HepG2 (cell line): ENCODE results near the gene ANKRD35. TPM values are rescaled to one million over a fixed set of nuclear protein-coding genes. Genes with fewer than 3 reads are reported as not detected.

Experiments used
- ARID3A ChIP-seq: IDR thresholded peaks from 2 replicates; pipeline ENCODE4 v1.6.1; 2012; ENCODE audit warnings: low read depth, low read length, improper control_type of control experiment
- E2F5 ChIP-seq: sonication (generic); formaldehyde crosslinking; conservative IDR thresholded peaks from 2 replicates; pipeline ENCODE4 v1.4.0; 2020; ENCODE audit warnings: missing genetic modification reagents
- FOSL2 ChIP-seq: sonication (generic); formaldehyde crosslinking; IDR thresholded peaks from 2 replicates; pipeline ENCODE4 v1.4.0; 2020; ENCODE audit warnings: missing genetic modification reagents
- MEF2D ChIP-seq: sonication (generic); formaldehyde crosslinking; IDR thresholded peaks from 2 replicates; pipeline ENCODE4 v1.5.1; 2020; ENCODE audit warnings: mild to moderate bottlenecking, missing genetic modification reagents
- MLLT10 ChIP-seq: sonication (generic); formaldehyde crosslinking; IDR thresholded peaks from 2 replicates; pipeline ENCODE4 v1.4.0; 2020; ENCODE audit warnings: missing genetic modification reagents
- THAP11 ChIP-seq: IDR thresholded peaks from 2 replicates; pipeline ENCODE4 v1.6.1; 2016; ENCODE audit warnings: missing biosample characterization, missing genetic modification reagents
- WIZ ChIP-seq: sonication (generic); formaldehyde crosslinking; IDR thresholded peaks from 2 replicates; pipeline ENCODE4 v1.5.1; 2020; ENCODE audit warnings: mild to moderate bottlenecking, missing genetic modification reagents
- ZBTB8A ChIP-seq: sonication (generic); formaldehyde crosslinking; IDR thresholded peaks from 2 replicates; pipeline ENCODE4 v1.4.0; 2020; ENCODE audit warnings: mild to moderate bottlenecking, low read depth, missing genetic modification reagents, borderline replicate concordance
- ZGPAT ChIP-seq: IDR thresholded peaks from 2 replicates; pipeline ENCODE4 v1.6.1; 2016; ENCODE audit warnings: mild to moderate bottlenecking
- ZNF121 ChIP-seq: sonication (generic); formaldehyde crosslinking; IDR thresholded peaks from 2 replicates; pipeline ENCODE4 v1.5.0; 2020; ENCODE audit warnings: mild to moderate bottlenecking, missing genetic modification reagents
- ZNF275 ChIP-seq: sonication (generic); formaldehyde crosslinking; IDR thresholded peaks from 2 replicates; pipeline ENCODE4 v1.8.0; 2022; ENCODE audit warnings: missing genetic modification reagents, mild to moderate bottlenecking, inconsistent platforms, borderline replicate concordance
- ZZZ3 ChIP-seq: sonication (generic); formaldehyde crosslinking; IDR thresholded peaks from 2 replicates; pipeline ENCODE4 v1.4.0; 2020; ENCODE audit warnings: missing genetic modification reagents, mild to moderate bottlenecking, borderline replicate concordance
- polyA plus RNA-seq, 8 experiments: library from polyadenylated mRNA; depleted of rRNA in 3 of 8; stranded (reverse) in 7 of 8; unstranded in 1 of 8; fragments of >200 nt; fragmentation: Illumina TruSeq in 4 of 8; extraction: Trizol in 4 of 8; gene quantifications; 2 replicates each; pipeline versions ENCODE4 v1.2.1 to v1.2.3, GENCODE V29; 2011 to 2016; ENCODE audit warnings: low read depth in 4 of 8, missing spikeins in 1 of 8, mixed read lengths in 1 of 8; ENCODE audit not compliant: insufficient read depth in 1 of 8
- total RNA-seq, 5 experiments: library from RNA; depleted of rRNA; stranded (reverse); fragments of >200 nt; fragmentation: Illumina TruSeq; extraction: Trizol; gene quantifications; 2 replicates each; pipeline ENCODE4 v1.2.3, GENCODE V29; 2016; ENCODE audit warnings: low read depth in 1 of 5

Gene ANKRD35
- total and polyA plus RNA-seq, 2 of the 13 experiments (the other 11 are each of a cell fraction or from before 2014, with no cell fraction given), result 0.02 TPM; not detected in 1

- 0 out of 2 replicates have a peak, but pooled peaks have one; percentile 50 for TF ChIP-seq FOSL2 (CRISPR knock-in tag)
- TF ChIP-seq ZNF275 (CRISPR knock-in tag), result no peak
- TF ChIP-seq ZGPAT (CRISPR knock-in tag), result no peak
- TF ChIP-seq ZZZ3 (CRISPR knock-in tag), result no peak
- TF ChIP-seq WIZ (CRISPR knock-in tag), result no peak
- no peak for TF ChIP-seq E2F5 (CRISPR knock-in tag)
- TF ChIP-seq MLLT10, result no peak
- peak; percentile 82 for TF ChIP-seq ARID3A
- TF ChIP-seq ZBTB8A (CRISPR knock-in tag), result no peak
- TF ChIP-seq THAP11 (CRISPR knock-in tag), result no peak
- no peak for TF ChIP-seq MEF2D (CRISPR knock-in tag)
- no peak for TF ChIP-seq ZNF121 (CRISPR knock-in tag)
Measured at GRCh38 chr1:145887631-145888030, 2.0 kb upstream of the ANKRD35 start (continued).
